ENCODE results near the gene LRRC8D. TPM values are rescaled to one million over a fixed set of nuclear protein-coding genes. Genes with fewer than 3 reads are reported as not detected.

LRRC8D gene
- total RNA-seq, 1 experiment from 2014 or later, result 37.2 TPM

GRCh38 chr1:89957107-89957506, 136.3 kb downstream of the LRRC8D start:
- H3K4me3 Mint-ChIP-seq, result no peak overlapping the region
- H3K4me1 Mint-ChIP-seq, result peaks cover 34 to 35% of the 10 kb centered on the region in 2 experiments
- no peaks in the 10 kb centered on the region for H4K20me1 ChIP-seq (ENCODE audit: control insufficient read depth, insufficient read depth, insufficient read length)
- H3K79me2 ChIP-seq (ENCODE audit: insufficient read depth, low read length), result no peaks in the 10 kb centered on the region
- no peak overlapping the region for H4K8ac ChIP-seq (replicated peaks; ENCODE audit: insufficient read length, low read depth, low read length)
- no peaks in the 10 kb centered on the region for H3K23me2 ChIP-seq (ENCODE audit: insufficient read length, low read depth, low read length, poor library complexity, severe bottlenecking)
- H3K36me3 Mint-ChIP-seq (ENCODE audit: insufficient read depth in 1 of 3, low read depth in 3 of 3), result peaks cover 0 to 9% (median 5%) of the 10 kb centered on the region in 3 experiments; a peak in 3 of 7 replicates
- H3K9me3 Mint-ChIP-seq, result peaks cover 8 to 9% of the 10 kb centered on the region in 2 experiments; a peak in 3 of 5 replicates
- no peak overlapping the region for H3K14ac ChIP-seq (ENCODE audit: insufficient read depth, low read length)
- no peaks in the 10 kb centered on the region for H3K27me3 ChIP-seq (ENCODE audit: insufficient read depth, low read length)
- no peak overlapping the region for H3K23ac ChIP-seq (ENCODE audit: insufficient read length, low read depth, low read length)
- peaks cover 6% of the 10 kb centered on the region; the same call in 1 of the 2 replicates for H3K4me1 ChIP-seq (ENCODE audit: insufficient read depth, low read length)
- H3T11ph ChIP-seq (ENCODE audit: low read length), result no peak overlapping the region
- no peak overlapping the region for H3K4ac ChIP-seq (ENCODE audit: low read depth, low read length)
- H2BK12ac ChIP-seq (ENCODE audit: insufficient read length, low read depth, low read length), result no peak overlapping the region
- no CpG with 5 or more reads among the region's 1 CpG for WGBS (ENCODE audit: extremely low coverage, insufficient read length, low lambda C conversion rate)
- no peak overlapping the region for H2AFZ ChIP-seq (ENCODE audit: low read length)
- H4K91ac ChIP-seq (ENCODE audit: insufficient read length, low read depth, low read length), result no peak overlapping the region
- H4K5ac ChIP-seq (ENCODE audit: insufficient read length, low read depth, low read length), result no peak overlapping the region
- no peak overlapping the region for H2AK5ac ChIP-seq (ENCODE audit: insufficient read length, low read length)
- H3K9me3 ChIP-seq (ENCODE audit: control insufficient read depth, low read depth, low read length), result no peaks in the 10 kb centered on the region
- H3K56ac ChIP-seq (ENCODE audit: insufficient read length, low read depth, low read length), result no peak overlapping the region
- H3K27ac Mint-ChIP-seq, result no peak overlapping the region; a peak in 1 of 7 replicates
- no peak overlapping the region for H3K4me2 ChIP-seq (ENCODE audit: insufficient read depth, insufficient read length, low read length)
- H3K27ac ChIP-seq (ENCODE audit: insufficient read length, low read depth, low read length), result no peak overlapping the region
- H3K79me1 ChIP-seq (ENCODE audit: insufficient read depth, low read depth, low read length, poor library complexity, severe bottlenecking), result no peaks in the 10 kb centered on the region
- DNase-seq, result no peak
- H3K27me3 Mint-ChIP-seq (ENCODE audit: low read depth), result no peaks in the 10 kb centered on the region
- TF ChIP-seq CTCF (conservative IDR thresholded peaks at IDR 0.05), result no peak
- no peak overlapping the region for H2BK5ac ChIP-seq (ENCODE audit: insufficient read length, low read length)
- no peak overlapping the region for H3K18ac ChIP-seq (ENCODE audit: insufficient read length, low read depth, low read length)
- H2BK20ac ChIP-seq (ENCODE audit: low read depth, low read length, poor library complexity, severe bottlenecking), result no peak overlapping the region
- H2BK15ac ChIP-seq (ENCODE audit: low read depth, low read length), result no peak overlapping the region
- no peak overlapping the region for H3K9ac ChIP-seq (ENCODE audit: extremely low read depth, insufficient read length, low read length)
- no peak overlapping the region for H2BK120ac ChIP-seq (ENCODE audit: low read depth, low read length, poor library complexity, severe bottlenecking)

Data from H9 (cell line).